COR-L47 (cell line): Measurements from ENCODE around the gene MED10.
"Not testable (repeated sequence)": the region's sequence is repeated elsewhere in the genome, so short reads cannot be mapped to it uniquely, and the experiment has no call there.

Experiments
- DNase-seq: peaks from one replicate; lab custom pipeline; 2025; lab: John Stamatoyannopoulos, UW

MED10 gene

GRCh38 chr5:6373081-6373846 is 5.1 kb downstream of the MED10 start:
- no peak for DNase-seq

- no peak for DNase-seq
Observed at GRCh38 chr5:6372251-6373080, 5.9 kb downstream of the MED10 start.

- DNase-seq, result no peak
Observed at GRCh38 chr5:6371079-6371810, 7.1 kb downstream of the MED10 start.

GRCh38 chr5:6370580-6370979 is 7.8 kb downstream of the MED10 start:
- DNase-seq, result no peak

GRCh38 chr5:6365977-6366590 is 12.3 kb downstream of the MED10 start:
- DNase-seq, result peak; percentile 12

- no peak for DNase-seq
Observed at GRCh38 chr5:6365142-6365976, 13.0 kb downstream of the MED10 start.

GRCh38 chr5:6363454-6364011 is 14.8 kb downstream of the MED10 start:
- not testable (repeated sequence) for DNase-seq

- DNase-seq, result no peak
Observed at GRCh38 chr5:6362846-6363245, 15.5 kb downstream of the MED10 start.

GRCh38 chr5:6361101-6361500 is 17.2 kb downstream of the MED10 start:
- no peak for DNase-seq

- DNase-seq, result no peak
Observed at GRCh38 chr5:6360323-6361072, 17.8 kb downstream of the MED10 start.

- DNase-seq, result no peak
Observed at GRCh38 chr5:6359555-6360322, 18.6 kb downstream of the MED10 start.

GRCh38 chr5:6358434-6358820 is 19.9 kb downstream of the MED10 start:
- DNase-seq, result no peak

GRCh38 chr5:6357817-6358433 is 20.4 kb downstream of the MED10 start:
- DNase-seq, result not testable (repeated sequence)

- no peak for DNase-seq
Observed at GRCh38 chr5:6356578-6357164, 21.7 kb downstream of the MED10 start.

- DNase-seq, result no peak
Observed at GRCh38 chr5:6355294-6355693, 23.1 kb downstream of the MED10 start.

GRCh38 chr5:6354848-6355247 is 23.5 kb downstream of the MED10 start:
- DNase-seq, result no peak

- DNase-seq, result no peak
Observed at GRCh38 chr5:6353602-6354302, 24.6 kb downstream of the MED10 start.
